ENCODE data around the gene TEF.

TEF gene

GRCh38 chr22:41381329-41382097 lies at the start of gene TEF:
TEF (plus strand) TSS chr22:41381942; CDS start chr22:41382045, 103 bp downstream.
- DNase-seq (ENCODE audit: low read depth) = peak; percentile 96

GRCh38 chr22:41332217-41332939 lies 49.4 kb upstream of the TEF start:
- no peak for DNase-seq (ENCODE audit: low read depth)

GRCh38 chr22:41333806-41334205 lies 47.9 kb upstream of the TEF start:
- DNase-seq (ENCODE audit: low read depth) = no peak

GRCh38 chr22:41334215-41334614 lies 47.5 kb upstream of the TEF start:
- DNase-seq (ENCODE audit: low read depth) = no peak

GRCh38 chr22:41334951-41335635 lies 46.6 kb upstream of the TEF start:
- no peak for DNase-seq (ENCODE audit: low read depth)

GRCh38 chr22:41338614-41339212 lies 43.0 kb upstream of the TEF start:
- DNase-seq (ENCODE audit: low read depth) = no peak

GRCh38 chr22:41339823-41340222 lies 41.9 kb upstream of the TEF start:
- DNase-seq (ENCODE audit: low read depth) = no peak

GRCh38 chr22:41340357-41340756 lies 41.4 kb upstream of the TEF start:
- no peak for DNase-seq (ENCODE audit: low read depth)

GRCh38 chr22:41341012-41341411 lies 40.7 kb upstream of the TEF start:
- no peak for DNase-seq (ENCODE audit: low read depth)

GRCh38 chr22:41341990-41342389 lies 39.8 kb upstream of the TEF start:
- DNase-seq (ENCODE audit: low read depth) = no peak

GRCh38 chr22:41343300-41343699 lies 38.4 kb upstream of the TEF start:
- no peak for DNase-seq (ENCODE audit: low read depth)

- DNase-seq (ENCODE audit: low read depth) = no peak
These were observed 38.0 kb upstream of the TEF start for GRCh38 chr22:41343717-41344116.

GRCh38 chr22:41344189-41344788 lies 37.5 kb upstream of the TEF start:
- no peak for DNase-seq (ENCODE audit: low read depth)

- DNase-seq (ENCODE audit: low read depth) = no peak
These were observed 35.9 kb upstream of the TEF start for GRCh38 chr22:41345807-41346335.

- no peak for DNase-seq (ENCODE audit: low read depth)
These were observed 34.5 kb upstream of the TEF start for GRCh38 chr22:41347066-41347859.

GRCh38 chr22:41348964-41349484 lies 32.7 kb upstream of the TEF start:
- no peak for DNase-seq (ENCODE audit: low read depth)

- DNase-seq (ENCODE audit: low read depth) = no peak
These were observed 31.7 kb upstream of the TEF start for GRCh38 chr22:41350087-41350486.

GRCh38 chr22:41351011-41351410 lies 30.7 kb upstream of the TEF start:
- DNase-seq (ENCODE audit: low read depth) = no peak

GRCh38 chr22:41352058-41352457 lies 29.7 kb upstream of the TEF start:
- DNase-seq (ENCODE audit: low read depth) = no peak

GRCh38 chr22:41353862-41354575 lies 27.7 kb upstream of the TEF start:
- DNase-seq (ENCODE audit: low read depth) = no peak

Data from stimulated activated CD8-positive, alpha-beta memory T cell treated with anti-CD3 and anti-CD28 coated beads, Interleukin-12 subunit alpha, Interleukin-12 subunit beta, amount 100 ng/mL, for 4 hours (primary cell).